Tibial artery (tissue), 4 donors: ENCODE data around the gene OR2H1.

Experiments
- DNase-seq, 2 donors: peaks; one replicate each; pipeline ENCODE4 v3.0.0-alpha.2; 2019
- H3K27ac ChIP-seq, 2 donors: fragments of 200-600 bp; sonication (generic) in 1 of 2; 1 replicate in 1 of 2; 2 replicates in 1 of 2; pipeline ENCODE4 v1.5.1; 2018 to 2019; ENCODE audit warnings: mild to moderate bottlenecking in 1 of 2
- H3K27me3 ChIP-seq, 2 donors: fragments of 200-600 bp; sonication (generic) in 1 of 2; one replicate each; pipeline versions ENCODE4 v1.5.1 to v1.6.0; 2016 to 2019
- H3K36me3 ChIP-seq, 3 donors: fragments of 200-600 bp; sonication (generic) in 2 of 3; one replicate each; pipeline ENCODE4 v1.5.1; 2016 to 2019; ENCODE audit warnings: mild to moderate bottlenecking in 2 of 3
- H3K4me1 ChIP-seq, 4 donors: fragments of 200-600 bp; sonication (generic) in 2 of 4; 1 replicate in 3 of 4; 2 replicates in 1 of 4; pipeline ENCODE4 v1.5.1; 2016 to 2019
- H3K4me3 ChIP-seq, 2 donors: fragments of 200-600 bp; sonication (generic) in 1 of 2; 1 replicate in 1 of 2; 2 replicates in 1 of 2; pipeline ENCODE4 v1.5.1; 2018 to 2019; ENCODE audit warnings: mild to moderate bottlenecking in 2 of 2
- H3K9me3 ChIP-seq, 3 donors: fragments of 200-600 bp; sonication (generic) in 1 of 3; one replicate each; pipeline ENCODE4 v1.5.1; 2016 to 2019
- intact Hi-C: fragments of 100-400 bp; cut with DNase I; formaldehyde crosslinking; loops from one replicate; pipeline ENCODE4 v1.15.0; 2023; ENCODE audit warnings: low total_unique reads
- TF ChIP-seq, protein P1 (sequence below), 2 experiments: fragments of 200-600 bp in 1 of 2; fragments of 450-650 bp in 1 of 2; IDR thresholded peaks; one replicate each; pipeline ENCODE4 v1.5.1; 2017 to 2019; ENCODE audit warnings: antibody characterized with exemption in 2 of 2, mild to moderate bottlenecking in 1 of 2, moderate library complexity in 1 of 2

OR2H1 gene

DNA sequence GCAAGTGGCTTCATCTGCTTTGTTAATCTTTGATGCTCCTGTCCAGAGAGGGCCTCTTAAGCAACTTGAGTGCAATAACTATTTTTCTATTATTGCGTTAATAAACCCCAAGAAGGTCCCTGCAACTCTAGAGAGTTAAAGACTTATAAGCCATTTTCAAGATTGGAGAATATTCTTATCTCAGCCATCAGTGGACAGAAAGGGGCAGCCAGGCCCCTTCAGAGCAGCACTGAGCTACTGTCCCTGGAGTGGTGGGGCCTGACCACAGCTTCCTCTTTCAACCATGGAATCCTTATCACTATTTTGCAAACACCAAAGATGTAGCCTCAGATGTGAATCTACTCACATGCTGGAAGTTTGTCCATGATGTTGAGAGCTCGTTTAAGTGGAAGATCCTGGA lies 33.6 kb downstream of the OR2H1 start:
- intact Hi-C loops: no loop called here
- Histone ChIP-seq H3K4me1 (no peaks in the 10 kb centered on the region), H3K4me3 (no peak overlapping the region), H3K9me3 (no peaks in the 10 kb centered on the region), H3K27ac (no peak overlapping the region), H3K36me3 (no peaks in the 10 kb centered on the region), H3K27me3 (no peaks in the 10 kb centered on the region)
- TF ChIP-seq, protein P1, sequence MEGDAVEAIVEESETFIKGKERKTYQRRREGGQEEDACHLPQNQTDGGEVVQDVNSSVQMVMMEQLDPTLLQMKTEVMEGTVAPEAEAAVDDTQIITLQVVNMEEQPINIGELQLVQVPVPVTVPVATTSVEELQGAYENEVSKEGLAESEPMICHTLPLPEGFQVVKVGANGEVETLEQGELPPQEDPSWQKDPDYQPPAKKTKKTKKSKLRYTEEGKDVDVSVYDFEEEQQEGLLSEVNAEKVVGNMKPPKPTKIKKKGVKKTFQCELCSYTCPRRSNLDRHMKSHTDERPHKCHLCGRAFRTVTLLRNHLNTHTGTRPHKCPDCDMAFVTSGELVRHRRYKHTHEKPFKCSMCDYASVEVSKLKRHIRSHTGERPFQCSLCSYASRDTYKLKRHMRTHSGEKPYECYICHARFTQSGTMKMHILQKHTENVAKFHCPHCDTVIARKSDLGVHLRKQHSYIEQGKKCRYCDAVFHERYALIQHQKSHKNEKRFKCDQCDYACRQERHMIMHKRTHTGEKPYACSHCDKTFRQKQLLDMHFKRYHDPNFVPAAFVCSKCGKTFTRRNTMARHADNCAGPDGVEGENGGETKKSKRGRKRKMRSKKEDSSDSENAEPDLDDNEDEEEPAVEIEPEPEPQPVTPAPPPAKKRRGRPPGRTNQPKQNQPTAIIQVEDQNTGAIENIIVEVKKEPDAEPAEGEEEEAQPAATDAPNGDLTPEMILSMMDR (IDR thresholded peaks at IDR 0.05): no peak
- DNase-seq: no peak

DNA sequence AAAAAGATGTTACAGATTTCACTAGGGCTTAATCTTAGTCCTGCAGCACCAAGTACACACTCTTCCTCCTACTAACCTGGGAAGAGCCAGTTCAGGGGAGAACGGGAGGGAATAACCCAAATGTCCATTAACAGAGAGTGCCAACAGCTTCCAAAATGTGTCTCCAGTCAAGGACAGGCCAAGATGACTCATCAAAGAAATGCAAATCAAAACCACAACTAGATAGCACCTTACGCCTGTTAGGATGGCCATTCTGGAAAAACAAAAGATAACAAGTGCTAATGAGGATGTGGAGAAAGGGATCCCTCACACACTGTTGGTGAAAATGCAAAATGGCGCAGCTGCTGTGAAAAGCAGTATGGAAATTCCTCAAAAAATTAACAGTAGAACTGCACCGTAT lies 34.6 kb downstream of the OR2H1 start:
- Histone ChIP-seq H3K4me3 (no peak overlapping the region), H3K4me1 (no peaks in the 10 kb centered on the region), H3K36me3 (no peaks in the 10 kb centered on the region), H3K27me3 (no peaks in the 10 kb centered on the region), H3K9me3 (no peaks in the 10 kb centered on the region), H3K27ac (no peak overlapping the region)
- DNase-seq: no peak
- intact Hi-C loops: no loop called here
- TF ChIP-seq, protein P1 (IDR thresholded peaks at IDR 0.05): no peak

- no peaks in the 10 kb centered on the region for H3K36me3 ChIP-seq
- H3K27me3 ChIP-seq: no peaks in the 10 kb centered on the region
- H3K4me3 ChIP-seq: no peak overlapping the region
- H3K4me1 ChIP-seq: no peaks in the 10 kb centered on the region
- TF ChIP-seq, protein P1 (IDR thresholded peaks at IDR 0.05): no peak
- intact Hi-C loops: no loop called here
- no peak for DNase-seq
- H3K9me3 ChIP-seq: no peaks in the 10 kb centered on the region
- no peak overlapping the region for H3K27ac ChIP-seq
Measured at GRCh38 chr6:29493261-29493660, 36.3 kb downstream of the OR2H1 start.

GRCh38 chr6:29494131-29494530 lies 37.2 kb downstream of the OR2H1 start:
- H3K9me3 ChIP-seq: no peaks in the 10 kb centered on the region
- intact Hi-C loops: no loop called here
- TF ChIP-seq, protein P1 (IDR thresholded peaks at IDR 0.05): no peak
- H3K4me1 ChIP-seq: no peaks in the 10 kb centered on the region
- no peaks in the 10 kb centered on the region for H3K27me3 ChIP-seq
- no peak for DNase-seq
- H3K4me3 ChIP-seq: no peak overlapping the region
- H3K36me3 ChIP-seq: no peaks in the 10 kb centered on the region
- no peak overlapping the region for H3K27ac ChIP-seq

GRCh38 chr6:29495571-29495970 lies 38.6 kb downstream of the OR2H1 start:
- Histone ChIP-seq H3K4me1 (no peaks in the 10 kb centered on the region), H3K4me3 (no peak overlapping the region), H3K27ac (no peak overlapping the region), H3K27me3 (no peaks in the 10 kb centered on the region), H3K9me3 (no peaks in the 10 kb centered on the region), H3K36me3 (no peaks in the 10 kb centered on the region)
- DNase-seq: no peak
- intact Hi-C loops: no loop called here
- TF ChIP-seq, protein P1 (IDR thresholded peaks at IDR 0.05): no peak

GRCh38 chr6:29496961-29497360 lies 40.0 kb downstream of the OR2H1 start:
- H3K9me3 ChIP-seq: no peaks in the 10 kb centered on the region
- no peak overlapping the region for H3K4me3 ChIP-seq
- no peak for DNase-seq
- H3K27ac ChIP-seq: no peak overlapping the region
- H3K4me1 ChIP-seq: no peaks in the 10 kb centered on the region
- peaks cover 0 to 6% of the 10 kb centered on the region in 2 donors for H3K27me3 ChIP-seq
- H3K36me3 ChIP-seq: no peaks in the 10 kb centered on the region
- intact Hi-C loops: no loop called here
- TF ChIP-seq, protein P1 (IDR thresholded peaks at IDR 0.05): no peak
